ENCODE results near the gene SAMM50.

SAMM50 gene

GRCh38 chr22:43993072-43993760 is 38.0 kb downstream of the SAMM50 start (continued):
- TF ChIP-seq ZNF565 (CRISPR knock-in tag; conservative IDR thresholded peaks at IDR 0.05; ENCODE audit: low read depth) (no peak), BACH2 (CRISPR knock-in tag; IDR thresholded peaks at IDR 0.05; ENCODE audit: borderline replicate concordance) (no peak)

DNA sequence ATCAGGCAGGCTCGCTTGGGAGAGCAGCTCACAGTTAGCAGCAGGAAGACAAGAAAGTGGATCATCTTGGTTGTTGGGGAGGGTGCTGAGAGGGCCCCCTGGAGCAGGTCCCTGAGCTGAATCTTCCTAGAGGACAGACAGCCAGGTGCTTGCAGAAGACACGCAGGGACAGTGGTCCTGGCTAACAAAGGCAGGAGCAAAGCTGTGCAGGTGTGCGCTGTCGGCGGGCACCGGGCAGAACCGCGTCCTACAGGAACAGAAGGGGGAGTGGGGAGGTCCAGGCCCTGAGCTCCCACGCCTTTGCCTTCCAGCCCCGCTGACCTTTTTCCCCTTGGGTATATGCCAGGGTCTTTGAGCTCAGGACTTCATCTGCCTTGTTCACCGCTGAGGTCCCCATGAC is 38.8 kb downstream of the SAMM50 start:
- no peak for TF ChIP-seq ISL1 (CRISPR knock-in tag; IDR thresholded peaks at IDR 0.05)
- TF ChIP-seq ZFP30 (CRISPR knock-in tag; IDR thresholded peaks at IDR 0.05): no peak

GRCh38 chr22:43994416-43994815 is 39.2 kb downstream of the SAMM50 start:
- no peak for TF ChIP-seq CSDC2 (CRISPR knock-in tag; IDR thresholded peaks at IDR 0.05)
- no peak for TF ChIP-seq OSR1 (CRISPR knock-in tag; IDR thresholded peaks at IDR 0.05)
- TF ChIP-seq SNAI2 (CRISPR knock-in tag; IDR thresholded peaks at IDR 0.05): no peak
- no peak for TF ChIP-seq ZFP30 (CRISPR knock-in tag; IDR thresholded peaks at IDR 0.05)
- no peak for TF ChIP-seq ZNF565 (CRISPR knock-in tag; conservative IDR thresholded peaks at IDR 0.05; ENCODE audit: low read depth)
- no peak for TF ChIP-seq PATZ1 (CRISPR knock-in tag; IDR thresholded peaks at IDR 0.05; ENCODE audit: borderline replicate concordance)
- no peak for TF ChIP-seq TCF4 (CRISPR knock-in tag; IDR thresholded peaks at IDR 0.05; ENCODE audit: borderline replicate concordance)
- no peak for TF ChIP-seq ZFP3 (CRISPR knock-in tag; IDR thresholded peaks at IDR 0.05)
- TF ChIP-seq ZC3H10 (CRISPR knock-in tag; IDR thresholded peaks at IDR 0.05): no peak
- no peak for TF ChIP-seq BACH2 (CRISPR knock-in tag; IDR thresholded peaks at IDR 0.05; ENCODE audit: borderline replicate concordance)

More for the DNA sequence above, 38.8 kb downstream of the SAMM50 start:
- ATAC-seq: no peak

GRCh38 chr22:43995057-43995685 is 39.9 kb downstream of the SAMM50 start:
- TF ChIP-seq OSR1 (CRISPR knock-in tag; IDR thresholded peaks at IDR 0.05) (no peak), GLIS3 (CRISPR knock-in tag; IDR thresholded peaks at IDR 0.05) (no peak), SNAI2 (CRISPR knock-in tag; IDR thresholded peaks at IDR 0.05) (no peak), ZC3H10 (CRISPR knock-in tag; IDR thresholded peaks at IDR 0.05) (no peak), ISL1 (CRISPR knock-in tag; IDR thresholded peaks at IDR 0.05) (no peak), TOX (CRISPR knock-in tag; IDR thresholded peaks at IDR 0.05; ENCODE audit: borderline replicate concordance) (no peak), ZFP30 (CRISPR knock-in tag; IDR thresholded peaks at IDR 0.05) (no peak), TCF4 (CRISPR knock-in tag; IDR thresholded peaks at IDR 0.05; ENCODE audit: borderline replicate concordance) (no peak), CSRNP3 (CRISPR knock-in tag; IDR thresholded peaks at IDR 0.05) (no peak), ZFP3 (CRISPR knock-in tag; IDR thresholded peaks at IDR 0.05) (no peak), ZNF565 (CRISPR knock-in tag; conservative IDR thresholded peaks at IDR 0.05; ENCODE audit: low read depth) (no peak), ZNF70 (CRISPR knock-in tag; IDR thresholded peaks at IDR 0.05) (no peak), CSDC2 (CRISPR knock-in tag; IDR thresholded peaks at IDR 0.05) (no peak), PPARA (CRISPR knock-in tag; IDR thresholded peaks at IDR 0.05; ENCODE audit: borderline replicate concordance) (no peak), RARB (CRISPR knock-in tag; IDR thresholded peaks at IDR 0.05) (no peak), PATZ1 (CRISPR knock-in tag; IDR thresholded peaks at IDR 0.05; ENCODE audit: borderline replicate concordance) (no peak), ZNF8 (CRISPR knock-in tag; IDR thresholded peaks at IDR 0.05) (no peak)
- TF ChIP-seq, protein P1, sequence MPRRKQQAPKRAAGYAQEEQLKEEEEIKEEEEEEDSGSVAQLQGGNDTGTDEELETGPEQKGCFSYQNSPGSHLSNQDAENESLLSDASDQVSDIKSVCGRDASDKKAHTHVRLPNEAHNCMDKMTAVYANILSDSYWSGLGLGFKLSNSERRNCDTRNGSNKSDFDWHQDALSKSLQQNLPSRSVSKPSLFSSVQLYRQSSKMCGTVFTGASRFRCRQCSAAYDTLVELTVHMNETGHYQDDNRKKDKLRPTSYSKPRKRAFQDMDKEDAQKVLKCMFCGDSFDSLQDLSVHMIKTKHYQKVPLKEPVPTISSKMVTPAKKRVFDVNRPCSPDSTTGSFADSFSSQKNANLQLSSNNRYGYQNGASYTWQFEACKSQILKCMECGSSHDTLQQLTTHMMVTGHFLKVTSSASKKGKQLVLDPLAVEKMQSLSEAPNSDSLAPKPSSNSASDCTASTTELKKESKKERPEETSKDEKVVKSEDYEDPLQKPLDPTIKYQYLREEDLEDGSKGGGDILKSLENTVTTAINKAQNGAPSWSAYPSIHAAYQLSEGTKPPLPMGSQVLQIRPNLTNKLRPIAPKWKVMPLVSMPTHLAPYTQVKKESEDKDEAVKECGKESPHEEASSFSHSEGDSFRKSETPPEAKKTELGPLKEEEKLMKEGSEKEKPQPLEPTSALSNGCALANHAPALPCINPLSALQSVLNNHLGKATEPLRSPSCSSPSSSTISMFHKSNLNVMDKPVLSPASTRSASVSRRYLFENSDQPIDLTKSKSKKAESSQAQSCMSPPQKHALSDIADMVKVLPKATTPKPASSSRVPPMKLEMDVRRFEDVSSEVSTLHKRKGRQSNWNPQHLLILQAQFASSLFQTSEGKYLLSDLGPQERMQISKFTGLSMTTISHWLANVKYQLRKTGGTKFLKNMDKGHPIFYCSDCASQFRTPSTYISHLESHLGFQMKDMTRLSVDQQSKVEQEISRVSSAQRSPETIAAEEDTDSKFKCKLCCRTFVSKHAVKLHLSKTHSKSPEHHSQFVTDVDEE (CRISPR knock-in tag; IDR thresholded peaks at IDR 0.05): no peak
- no peak for ATAC-seq

More at GRCh38 chr22:43994416-43994815, 39.2 kb downstream of the SAMM50 start:
- no peak for ATAC-seq

All from SK-N-SH treated with all-trans-retinoic acid at 6 μM for 48 hours (cell line).